ENCODE data around the gene TMEM192. TPM values are rescaled to one million over a fixed set of nuclear protein-coding genes. Genes with fewer than 3 reads are reported as not detected.

The TMEM192 gene
- total RNA-seq, 1 experiment from 2014 or later, result 16.8 TPM

GRCh38 chr4:165154482-165154881, 41.8 kb upstream of the TMEM192 start:
- Histone ChIP-seq H3K4me1 (replicated peaks; ENCODE audit: insufficient read depth) (no peaks in the 10 kb centered on the region), H3K27ac (no peak overlapping the region), H3K4me3 (no peak overlapping the region), H3K36me3 (ENCODE audit: low read depth) (no peaks in the 10 kb centered on the region), H3K9me2 (ENCODE audit: insufficient read depth) (no peaks in the 10 kb centered on the region), H3F3A (ENCODE audit: insufficient read depth, low read depth) (no peaks in the 10 kb centered on the region), H2AFZ (no peak overlapping the region), H4K20me1 (ENCODE audit: insufficient read depth) (no peaks in the 10 kb centered on the region), H3K79me2 (ENCODE audit: low read depth) (no peaks in the 10 kb centered on the region), H3K27me3 (ENCODE audit: insufficient read depth, low read depth) (no peaks in the 10 kb centered on the region), H3K9me3 (ENCODE audit: insufficient read depth, low read depth) (no peaks in the 10 kb centered on the region), H3K4me2 (no peak overlapping the region)
- POLR2A ChIA-PET (ENCODE audit: unreplicated experiment), result no interaction called here
- DNase-seq, result no peak
- no TSS peak for BruUV-seq (replicated peaks)
- intact Hi-C loops (cut with micrococcal nuclease; ENCODE audit: unreplicated experiment), result no loop called here
- TF ChIP-seq CTCF (conservative IDR thresholded peaks at IDR 0.05), result no peak
- TF ChIP-seq EZH2 (IDR thresholded peaks at IDR 0.05; ENCODE audit: low read depth), result no peak
- CTCF ChIA-PET, result no interaction called here

GRCh38 chr4:165152527-165152926, 39.9 kb upstream of the TMEM192 start:
- POLR2A ChIA-PET (ENCODE audit: unreplicated experiment), result no interaction called here
- no peaks in the 10 kb centered on the region for H3K4me1 ChIP-seq (replicated peaks; ENCODE audit: insufficient read depth)
- BruUV-seq (replicated peaks), result no TSS peak

GRCh38 chr4:165151734-165152133, 39.1 kb upstream of the TMEM192 start:
- CTCF ChIA-PET, result no interaction called here
- POLR2A ChIA-PET (ENCODE audit: unreplicated experiment), result interaction anchor here (0.5 kb wide), 2 partner anchors 13 to 328 kb away, joined by 4 to 12 read pairs; no protein-coding TSS in a partner anchor

More at GRCh38 chr4:165152527-165152926, 39.9 kb upstream of the TMEM192 start:
- H3K27ac ChIP-seq, result no peak overlapping the region
- no peaks in the 10 kb centered on the region for H3K9me2 ChIP-seq (ENCODE audit: insufficient read depth)
- H4K20me1 ChIP-seq (ENCODE audit: insufficient read depth), result no peaks in the 10 kb centered on the region
- CTCF ChIA-PET, result no interaction called here
- no peaks in the 10 kb centered on the region for H3K9me3 ChIP-seq (ENCODE audit: insufficient read depth, low read depth)
- no peaks in the 10 kb centered on the region for H3K36me3 ChIP-seq (ENCODE audit: low read depth)
- no peak overlapping the region for H3K4me3 ChIP-seq
- H3K79me2 ChIP-seq (ENCODE audit: low read depth), result no peaks in the 10 kb centered on the region
- intact Hi-C loops (cut with micrococcal nuclease; ENCODE audit: unreplicated experiment), result no loop called here
- H2AFZ ChIP-seq, result no peak overlapping the region
- H3F3A ChIP-seq (ENCODE audit: insufficient read depth, low read depth), result no peaks in the 10 kb centered on the region
- H3K4me2 ChIP-seq, result no peak overlapping the region
- no peak for DNase-seq
- TF ChIP-seq EZH2 (IDR thresholded peaks at IDR 0.05; ENCODE audit: low read depth) (no peak), CTCF (conservative IDR thresholded peaks at IDR 0.05) (no peak)
- no peaks in the 10 kb centered on the region for H3K27me3 ChIP-seq (ENCODE audit: insufficient read depth, low read depth)

More at GRCh38 chr4:165151734-165152133, 39.1 kb upstream of the TMEM192 start:
- no peak for TF ChIP-seq CTCF (conservative IDR thresholded peaks at IDR 0.05)
- no peak for TF ChIP-seq EZH2 (IDR thresholded peaks at IDR 0.05; ENCODE audit: low read depth)
- H3F3A ChIP-seq (ENCODE audit: insufficient read depth, low read depth), result no peaks in the 10 kb centered on the region
- no peak overlapping the region for H3K27ac ChIP-seq
- intact Hi-C loops (cut with micrococcal nuclease; ENCODE audit: unreplicated experiment), result no loop called here
- H3K9me3 ChIP-seq (ENCODE audit: insufficient read depth, low read depth), result no peaks in the 10 kb centered on the region
- no peaks in the 10 kb centered on the region for H3K4me1 ChIP-seq (replicated peaks; ENCODE audit: insufficient read depth)
- no peaks in the 10 kb centered on the region for H3K79me2 ChIP-seq (ENCODE audit: low read depth)
- H3K4me3 ChIP-seq, result no peak overlapping the region
- no peak overlapping the region for H2AFZ ChIP-seq
- no peak for DNase-seq
- H3K9me2 ChIP-seq (ENCODE audit: insufficient read depth), result no peaks in the 10 kb centered on the region
- BruUV-seq (replicated peaks), result no TSS peak
- H4K20me1 ChIP-seq (ENCODE audit: insufficient read depth), result no peaks in the 10 kb centered on the region
- H3K36me3 ChIP-seq (ENCODE audit: low read depth), result no peaks in the 10 kb centered on the region
- H3K4me2 ChIP-seq, result no peak overlapping the region
- H3K27me3 ChIP-seq (ENCODE audit: insufficient read depth, low read depth), result no peaks in the 10 kb centered on the region
